Right atrium auricular region (tissue), 2 donors: ENCODE results near the gene LRBA. TPM values are rescaled to one million over a fixed set of nuclear protein-coding genes. Genes with fewer than 3 reads are reported as not detected.

Source experiments
- DNase-seq: peaks from one replicate; pipeline ENCODE4 v3.0.0-alpha.2; 2019; ENCODE audit warnings: low spot score
- H3K27ac ChIP-seq, 2 donors: fragments of 200-600 bp; sonication (generic); 1 replicate in 1 of 2; 2 replicates in 1 of 2; pipeline ENCODE4 v1.5.1; 2016 to 2019
- H3K27me3 ChIP-seq, 2 donors: fragments of 200-600 bp; sonication (generic); one replicate each; pipeline versions ENCODE4 v1.5.1 to v1.6.0; 2017 to 2019
- H3K36me3 ChIP-seq: fragments of 200-600 bp; sonication (generic); one replicate; pipeline ENCODE4 v1.5.1; 2016
- H3K4me1 ChIP-seq, 2 donors: fragments of 200-600 bp; sonication (generic); one replicate each; pipeline versions ENCODE4 v1.5.1 to v1.6.0; 2017 to 2019
- H3K4me3 ChIP-seq, 2 donors: fragments of 200-600 bp; sonication (generic); 1 replicate in 1 of 2; 2 replicates in 1 of 2; pipeline ENCODE4 v1.5.1; 2017 to 2019; ENCODE audit warnings: mild to moderate bottlenecking in 1 of 2, moderate library complexity in 1 of 2
- H3K9me3 ChIP-seq, 2 donors: fragments of 200-600 bp; sonication (generic); one replicate each; pipeline ENCODE4 v1.5.1; 2019
- CTCF ChIP-seq, 2 donors: fragments of 200-600 bp; sonication (generic); IDR thresholded peaks; one replicate each; pipeline ENCODE4 v1.5.1; 2019; ENCODE audit warnings: antibody characterized with exemption in 2 of 2
- total RNA-seq, 2 donors: library from RNA; depleted of rRNA; stranded (reverse); fragments of >200 nt; gene quantifications; one replicate each; pipeline ENCODE4 v1.1.0, GENCODE V29; 2016

LRBA gene
- total RNA-seq, 2 donors from 2014 or later = 20.8 to 37.7 TPM

- Histone ChIP-seq H3K36me3 (peaks cover 5% of the 10 kb centered on the region), H3K4me1 (no peaks in the 10 kb centered on the region), H3K27me3 (no peaks in the 10 kb centered on the region), H3K4me3 (no peak overlapping the region), H3K27ac (no peak overlapping the region), H3K9me3 (no peaks in the 10 kb centered on the region)
- no peak for DNase-seq
- no peak for TF ChIP-seq CTCF (IDR thresholded peaks at IDR 0.05)
Measured at GRCh38 chr4:150253965-150254630, 761.0 kb downstream of the LRBA start.

GRCh38 chr4:150253416-150253815, 761.7 kb downstream of the LRBA start:
- Histone ChIP-seq H3K4me3 (no peak overlapping the region), H3K36me3 (peaks cover 7% of the 10 kb centered on the region), H3K9me3 (no peaks in the 10 kb centered on the region), H3K4me1 (no peaks in the 10 kb centered on the region), H3K27me3 (no peaks in the 10 kb centered on the region), H3K27ac (no peak overlapping the region)
- DNase-seq = no peak
- no peak for TF ChIP-seq CTCF (IDR thresholded peaks at IDR 0.05)

- peaks cover 12% of the 10 kb centered on the region for H3K36me3 ChIP-seq
- no peak overlapping the region for H3K4me3 ChIP-seq
- no peak overlapping the region for H3K27ac ChIP-seq
- no peaks in the 10 kb centered on the region for H3K27me3 ChIP-seq
- no peak for DNase-seq
- H3K9me3 ChIP-seq = no peaks in the 10 kb centered on the region
- no peaks in the 10 kb centered on the region for H3K4me1 ChIP-seq
- TF ChIP-seq CTCF (IDR thresholded peaks at IDR 0.05) = no peak
Measured at GRCh38 chr4:150252741-150253140, 762.3 kb downstream of the LRBA start.

GRCh38 chr4:150252306-150252705, 762.8 kb downstream of the LRBA start:
- H3K4me3 ChIP-seq = no peak overlapping the region
- TF ChIP-seq CTCF (IDR thresholded peaks at IDR 0.05) = no peak
- peaks cover 12% of the 10 kb centered on the region for H3K36me3 ChIP-seq
- no peak overlapping the region for H3K27ac ChIP-seq
- H3K9me3 ChIP-seq = no peaks in the 10 kb centered on the region
- H3K4me1 ChIP-seq = no peaks in the 10 kb centered on the region
- H3K27me3 ChIP-seq = no peaks in the 10 kb centered on the region
- DNase-seq = no peak

- Histone ChIP-seq H3K36me3 (peaks cover 12% of the 10 kb centered on the region), H3K4me3 (no peak overlapping the region), H3K4me1 (no peaks in the 10 kb centered on the region), H3K27me3 (no peaks in the 10 kb centered on the region), H3K27ac (no peak overlapping the region), H3K9me3 (no peaks in the 10 kb centered on the region)
- DNase-seq = no peak
- no peak for TF ChIP-seq CTCF (IDR thresholded peaks at IDR 0.05)
Measured at GRCh38 chr4:150251752-150252190, 763.3 kb downstream of the LRBA start.
